H9 (cell line): ENCODE measurements around the gene OTULINL. TPM values are rescaled to one million over a fixed set of nuclear protein-coding genes. Genes with fewer than 3 reads are reported as not detected.

Source experiments
- DNase-seq: peaks from one replicate; pipeline ENCODE4 v3.0.0-alpha.2; 2017
- H2AFZ ChIP-seq: one replicate; pipeline ENCODE4 v1.6.1; 2013; ENCODE audit warnings: mild to moderate bottlenecking, low read length, control low read depth, moderate library complexity
- H2AK5ac ChIP-seq: 2 replicates; pipeline ENCODE4 v1.6.1; 2013; ENCODE audit warnings: low read length, control low read depth, mixed read lengths; ENCODE audit not compliant: insufficient read length
- H2BK120ac ChIP-seq: one replicate; pipeline ENCODE4 v1.6.1; 2013; ENCODE audit warnings: low read depth, mild to moderate bottlenecking, low read length, control low read depth, inconsistent platforms; ENCODE audit not compliant: poor library complexity, severe bottlenecking
- H2BK12ac ChIP-seq: 2 replicates; pipeline ENCODE4 v1.6.1; 2013; ENCODE audit warnings: low read length, control low read depth, mixed read lengths, low read depth; ENCODE audit not compliant: insufficient read length
- H2BK15ac ChIP-seq: 2 replicates; pipeline ENCODE4 v1.6.1; 2013; ENCODE audit warnings: low read depth, low read length, control low read depth
- H2BK20ac ChIP-seq: one replicate; pipeline ENCODE4 v1.6.1; 2013; ENCODE audit warnings: low read depth, mild to moderate bottlenecking, low read length, control low read depth, inconsistent platforms; ENCODE audit not compliant: poor library complexity, severe bottlenecking
- H2BK5ac ChIP-seq: 2 replicates; pipeline ENCODE4 v1.6.1; 2013; ENCODE audit warnings: low read length, control low read depth, mixed read lengths; ENCODE audit not compliant: insufficient read length
- H3K14ac ChIP-seq: 2 replicates; pipeline ENCODE4 v1.6.1; 2013; ENCODE audit warnings: low read length, control low read depth; ENCODE audit not compliant: insufficient read depth
- H3K18ac ChIP-seq: 2 replicates; pipeline ENCODE4 v1.6.1; 2013; ENCODE audit warnings: low read depth, mild to moderate bottlenecking, mixed read lengths, low read length, control low read depth; ENCODE audit not compliant: insufficient read length
- H3K23ac ChIP-seq: 2 replicates; pipeline ENCODE4 v1.6.1; 2013; ENCODE audit warnings: low read length, control low read depth, mixed read lengths, low read depth; ENCODE audit not compliant: insufficient read length
- H3K23me2 ChIP-seq: 2 replicates; pipeline ENCODE4 v1.6.1; 2013; ENCODE audit warnings: low read depth, mild to moderate bottlenecking, mixed read lengths, low read length, control low read depth; ENCODE audit not compliant: insufficient read length, poor library complexity, severe bottlenecking
- H3K27ac ChIP-seq: 2 replicates; pipeline ENCODE4 v1.5.1; 2013; ENCODE audit warnings: low read length, control low read depth, mixed read lengths, low read depth; ENCODE audit not compliant: insufficient read length
- H3K27me3 ChIP-seq: 2 replicates; pipeline ENCODE4 v1.6.1; 2013; ENCODE audit warnings: low read length, control low read depth, inconsistent platforms; ENCODE audit not compliant: insufficient read depth
- H3K4ac ChIP-seq: 2 replicates; pipeline ENCODE4 v1.6.1; 2013; ENCODE audit warnings: low read depth, mild to moderate bottlenecking, control low read depth, inconsistent platforms, low read length, moderate library complexity
- H3K4me1 ChIP-seq: 2 replicates; pipeline ENCODE4 v1.6.1; 2013; ENCODE audit warnings: low read length, control low read depth, inconsistent platforms; ENCODE audit not compliant: insufficient read depth
- H3K4me2 ChIP-seq: 2 replicates; pipeline ENCODE4 v1.6.1; 2013; ENCODE audit warnings: low read length, control low read depth, mixed read lengths; ENCODE audit not compliant: insufficient read length, insufficient read depth
- H3K56ac ChIP-seq: 2 replicates; pipeline ENCODE4 v1.6.1; 2013; ENCODE audit warnings: low read depth, mild to moderate bottlenecking, mixed read lengths, low read length, control low read depth; ENCODE audit not compliant: insufficient read length
- H3K79me1 ChIP-seq: 2 replicates; pipeline ENCODE4 v1.6.1; 2013; ENCODE audit warnings: low read depth, mild to moderate bottlenecking, moderate library complexity, low read length, control low read depth, inconsistent platforms; ENCODE audit not compliant: insufficient read depth, poor library complexity, severe bottlenecking
- H3K79me2 ChIP-seq: 2 replicates; pipeline ENCODE4 v1.6.1; 2013; ENCODE audit warnings: low read length, control low read depth, inconsistent platforms; ENCODE audit not compliant: insufficient read depth
- H3K9ac ChIP-seq: 2 replicates; pipeline ENCODE4 v1.6.1; 2013; ENCODE audit warnings: low read length, control low read depth, mixed read lengths; ENCODE audit not compliant: insufficient read length; ENCODE audit errors: extremely low read depth
- H3K9me3 ChIP-seq: one replicate; pipeline ENCODE4 v1.6.1; 2013; ENCODE audit warnings: low read depth, low read length, inconsistent platforms; ENCODE audit not compliant: control insufficient read depth
- H3T11ph ChIP-seq: one replicate; pipeline ENCODE4 v1.6.1; 2013; ENCODE audit warnings: mild to moderate bottlenecking, low read length, control low read depth, inconsistent platforms
- H4K20me1 ChIP-seq: one replicate; pipeline ENCODE4 v1.6.1; 2013; ENCODE audit not compliant: control insufficient read depth, insufficient read length, insufficient read depth
- H4K5ac ChIP-seq: 2 replicates; pipeline ENCODE4 v1.6.1; 2013; ENCODE audit warnings: low read depth, mild to moderate bottlenecking, mixed read lengths, low read length, control low read depth; ENCODE audit not compliant: insufficient read length
- H4K8ac ChIP-seq: replicated peaks from 2 replicates; pipeline ENCODE4 v1.6.1; 2013; ENCODE audit warnings: low read length, control low read depth, mixed read lengths, low read depth; ENCODE audit not compliant: insufficient read length
- H4K91ac ChIP-seq: 2 replicates; pipeline ENCODE4 v1.6.1; 2013; ENCODE audit warnings: low read depth, mild to moderate bottlenecking, moderate library complexity, mixed read lengths, low read length, control low read depth; ENCODE audit not compliant: insufficient read length
- H3K27ac Mint-ChIP-seq, 3 experiments: 2 replicates in 2 of 3; 3 replicates in 1 of 3; pipeline ENCODE4 v1.8.0; 2020 to 2021; ENCODE audit warnings: mixed read lengths in 3 of 3, mild to moderate bottlenecking in 1 of 3, moderate library complexity in 1 of 3
- H3K27me3 Mint-ChIP-seq: 2 replicates; pipeline ENCODE4 v1.8.0; 2021; ENCODE audit warnings: low read depth, mild to moderate bottlenecking, moderate library complexity, mixed read lengths
- H3K36me3 Mint-ChIP-seq, 3 experiments: 2 replicates in 2 of 3; 3 replicates in 1 of 3; pipeline ENCODE4 v1.8.0; 2020 to 2021; ENCODE audit warnings: low read depth in 3 of 3, mixed read lengths in 3 of 3; ENCODE audit not compliant: insufficient read depth in 1 of 3
- H3K4me1 Mint-ChIP-seq, 2 experiments: 2 replicates each; pipeline ENCODE4 v1.8.0; 2020; ENCODE audit warnings: mixed read lengths in 2 of 2
- H3K4me3 Mint-ChIP-seq, 2 experiments: 2 replicates in 1 of 2; 3 replicates in 1 of 2; pipeline ENCODE4 v1.8.0; 2020 to 2021; ENCODE audit warnings: mild to moderate bottlenecking in 2 of 2, mixed read lengths in 2 of 2, moderate library complexity in 1 of 2
- H3K9me3 Mint-ChIP-seq, 2 experiments: 2 replicates in 1 of 2; 3 replicates in 1 of 2; pipeline ENCODE4 v1.8.0; 2020; ENCODE audit warnings: mild to moderate bottlenecking in 2 of 2, mixed read lengths in 2 of 2, moderate library complexity in 1 of 2
- CTCF ChIP-seq: fragments of 200-600 bp; sonication (generic); conservative IDR thresholded peaks from 3 replicates; pipeline ENCODE4 v1.8.0; 2021; ENCODE audit warnings: antibody characterized with exemption, mild to moderate bottlenecking
- WGBS: extraction: QIAGEN DNeasy Blood & Tissue Kit; methylation state at CpG from one replicate; pipeline ENCODE4 v1.1.7; 2013; ENCODE audit warnings: missing lambda C conversion rate, low lambda C conversion rate, mixed read lengths; ENCODE audit not compliant: insufficient read length; ENCODE audit errors: extremely low coverage; 5-methylcytosine and 5-hydroxymethylcytosine counted together
- total RNA-seq: library from RNA; stranded (reverse); gene quantifications from 2 replicates; pipeline ENCODE4 v1.2.1, GENCODE V29; 2021

Gene OTULINL
- total RNA-seq, 1 experiment from 2014 or later, result 7.5 TPM

GRCh38 chr5:14557791-14558415, 23.7 kb upstream of the OTULINL start:
- Histone ChIP-seq H3K4me1 (no peaks in the 10 kb centered on the region), H3K14ac (no peak overlapping the region), H3K27ac (no peak overlapping the region), H3K23ac (no peak overlapping the region), H4K5ac (no peak overlapping the region), H2BK15ac (no peak overlapping the region), H3T11ph (no peak overlapping the region), H3K9ac (no peak overlapping the region), H2BK12ac (no peak overlapping the region), H4K20me1 (no peaks in the 10 kb centered on the region), H2BK5ac (no peak overlapping the region), H3K27me3 (no peaks in the 10 kb centered on the region), H4K8ac (no peak overlapping the region), H3K79me1 (no peaks in the 10 kb centered on the region), H3K9me3 (no peaks in the 10 kb centered on the region), H2AK5ac (no peak overlapping the region), H2BK20ac (no peak overlapping the region), H4K91ac (no peak overlapping the region), H3K4ac (no peak overlapping the region), H3K23me2 (no peaks in the 10 kb centered on the region), H2BK120ac (no peak overlapping the region), H3K79me2 (no peaks in the 10 kb centered on the region), H3K4me2 (no peak overlapping the region), H2AFZ (no peak overlapping the region), H3K18ac (no peak overlapping the region), H3K56ac (no peak overlapping the region)
- peaks cover 2% of the 10 kb centered on the region; the same call in 1 of the 2 replicates for H3K27me3 Mint-ChIP-seq
- H3K9me3 Mint-ChIP-seq, result no peaks in the 10 kb centered on the region
- H3K27ac Mint-ChIP-seq, result 0 out of 7 replicates have a peak overlapping the region, but pooled peaks of 1 of the 3 experiments have one; percentile 56
- no peak overlapping the region for H3K4me3 Mint-ChIP-seq
- DNase-seq, result no peak
- TF ChIP-seq CTCF, result no peak
- no peaks in the 10 kb centered on the region for H3K36me3 Mint-ChIP-seq
- no CpG with 5 or more reads among the region's 8 CpGs for WGBS
- no peaks in the 10 kb centered on the region for H3K4me1 Mint-ChIP-seq
